ENCODE results near the gene XIRP1.

XIRP1 gene

GRCh38 chr3:39190281-39191025, 1.9 kb downstream of the XIRP1 start:
- H3K27ac ChIP-seq (ENCODE audit: low read depth, low read length) = no peak overlapping the region
- H3K4me1 ChIP-seq (ENCODE audit: control insufficient read depth, low read length) = peaks cover 3% of the 10 kb centered on the region
- H3K79me2 ChIP-seq (ENCODE audit: control insufficient read depth, low read length) = no peaks in the 10 kb centered on the region
- TF ChIP-seq CTCF (IDR thresholded peaks at IDR 0.05; ENCODE audit: low read depth, low read length, poor library complexity, severe bottlenecking) (no peak), EZH2phosphoT487 (IDR thresholded peaks at IDR 0.05; ENCODE audit: borderline replicate concordance, low read length) (no peak)
- no peaks in the 10 kb centered on the region for H3F3A ChIP-seq (ENCODE audit: control insufficient read depth, insufficient read depth)
- H3K36me3 ChIP-seq (ENCODE audit: control insufficient read depth, low read length) = no peaks in the 10 kb centered on the region
- no peak overlapping the region for H3K4me2 ChIP-seq (ENCODE audit: low read length)
- no peaks in the 10 kb centered on the region for H3K27me3 ChIP-seq (ENCODE audit: control insufficient read depth, low read length)
- no peaks in the 10 kb centered on the region for H4K20me1 ChIP-seq (ENCODE audit: control insufficient read depth, insufficient read depth, low read depth, low read length)
- no peaks in the 10 kb centered on the region for H3K9me2 ChIP-seq (replicated peaks; ENCODE audit: control insufficient read depth, low read length)
- H3K9me3 ChIP-seq (ENCODE audit: control insufficient read depth, insufficient read depth, low read length) = no peaks in the 10 kb centered on the region
- no peak overlapping the region for H3K4me3 ChIP-seq (ENCODE audit: low read length)

DNA sequence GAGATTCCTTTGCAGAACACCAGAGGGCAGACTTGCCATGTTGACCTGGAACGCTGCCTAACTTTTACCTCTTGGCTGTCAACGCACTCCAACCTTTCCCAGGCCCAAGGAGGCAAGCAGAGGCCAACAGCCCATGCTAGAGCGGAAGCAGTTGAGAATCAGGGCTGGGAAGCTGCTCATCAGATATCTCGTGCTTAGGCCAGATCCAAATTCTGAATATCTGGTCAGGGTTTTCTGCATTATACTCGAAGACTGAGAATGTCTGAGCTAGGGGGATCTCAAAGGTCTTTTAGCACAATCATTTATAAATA, 2.5 kb downstream of the XIRP1 start:
- no peaks in the 10 kb centered on the region for H3K79me2 ChIP-seq (ENCODE audit: control insufficient read depth, low read length)
- H3K4me3 ChIP-seq (ENCODE audit: low read length) = no peak overlapping the region
- no peaks in the 10 kb centered on the region for H3K9me2 ChIP-seq (replicated peaks; ENCODE audit: control insufficient read depth, low read length)
- TF ChIP-seq EZH2phosphoT487 (IDR thresholded peaks at IDR 0.05; ENCODE audit: borderline replicate concordance, low read length) (no peak), CTCF (IDR thresholded peaks at IDR 0.05; ENCODE audit: low read depth, low read length, poor library complexity, severe bottlenecking) (peak; percentile 81)
- no peaks in the 10 kb centered on the region for H4K20me1 ChIP-seq (ENCODE audit: control insufficient read depth, insufficient read depth, low read depth, low read length)
- no peaks in the 10 kb centered on the region for H3K9me3 ChIP-seq (ENCODE audit: control insufficient read depth, insufficient read depth, low read length)
- H3K36me3 ChIP-seq (ENCODE audit: control insufficient read depth, low read length) = no peaks in the 10 kb centered on the region
- no peak overlapping the region for H3K27ac ChIP-seq (ENCODE audit: low read depth, low read length)
- H3K4me2 ChIP-seq (ENCODE audit: low read length) = no peak overlapping the region
- peaks cover 3% of the 10 kb centered on the region for H3K4me1 ChIP-seq (ENCODE audit: control insufficient read depth, low read length)
- no peaks in the 10 kb centered on the region for H3F3A ChIP-seq (ENCODE audit: control insufficient read depth, insufficient read depth)
- H3K27me3 ChIP-seq (ENCODE audit: control insufficient read depth, low read length) = no peaks in the 10 kb centered on the region

DNA sequence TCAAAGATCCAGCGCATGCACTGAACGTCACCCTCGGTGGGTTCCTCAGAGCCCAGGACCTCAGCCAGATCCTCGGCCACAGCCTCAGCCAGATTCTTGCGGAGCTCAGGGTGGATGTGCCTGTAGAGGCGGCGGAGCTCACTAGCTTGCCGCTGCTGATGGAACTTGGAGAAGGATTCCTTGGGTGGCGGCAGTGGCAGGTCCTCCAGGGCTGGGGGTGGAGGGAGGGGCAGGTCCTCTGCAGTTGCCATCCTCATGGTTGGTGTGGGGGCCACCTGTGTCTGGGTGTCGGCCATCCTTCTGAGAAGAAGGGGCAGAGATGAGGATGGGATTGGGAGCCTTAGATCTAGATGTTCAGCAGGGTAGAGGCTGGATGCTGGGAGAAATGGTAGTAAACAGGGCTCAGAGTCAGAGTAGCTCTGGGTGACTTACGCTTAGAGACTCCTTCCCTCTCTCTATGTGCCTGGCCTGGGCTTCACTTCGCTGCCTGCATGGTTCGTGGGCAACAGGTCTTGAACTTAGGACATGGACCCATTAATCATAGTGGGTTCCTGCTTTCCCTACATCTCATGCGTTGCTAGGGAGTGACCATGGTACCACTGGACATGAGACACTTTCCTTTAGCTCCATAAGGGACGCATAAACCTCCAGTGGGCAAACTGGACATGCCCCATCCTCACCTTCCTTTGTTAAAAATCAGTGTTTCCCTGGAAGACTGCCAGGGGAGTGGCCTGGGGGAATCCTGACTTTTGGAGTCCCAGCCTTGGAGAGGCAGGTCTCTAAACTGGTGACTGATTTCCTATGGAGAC, 3.0 kb downstream of the XIRP1 start:
- no peak overlapping the region for H3K4me2 ChIP-seq (ENCODE audit: low read length)
- H3K27ac ChIP-seq (ENCODE audit: low read depth, low read length) = no peak overlapping the region
- H3F3A ChIP-seq (ENCODE audit: control insufficient read depth, insufficient read depth) = no peaks in the 10 kb centered on the region
- H3K4me3 ChIP-seq (ENCODE audit: low read length) = no peak overlapping the region
- H3K36me3 ChIP-seq (ENCODE audit: control insufficient read depth, low read length) = no peaks in the 10 kb centered on the region
- H3K9me3 ChIP-seq (ENCODE audit: control insufficient read depth, insufficient read depth, low read length) = no peaks in the 10 kb centered on the region
- H3K79me2 ChIP-seq (ENCODE audit: control insufficient read depth, low read length) = no peaks in the 10 kb centered on the region
- no peaks in the 10 kb centered on the region for H4K20me1 ChIP-seq (ENCODE audit: control insufficient read depth, insufficient read depth, low read depth, low read length)
- no peak for TF ChIP-seq CTCF (IDR thresholded peaks at IDR 0.05; ENCODE audit: low read depth, low read length, poor library complexity, severe bottlenecking)
- TF ChIP-seq EZH2phosphoT487 (IDR thresholded peaks at IDR 0.05; ENCODE audit: borderline replicate concordance, low read length) = no peak
- no peaks in the 10 kb centered on the region for H3K27me3 ChIP-seq (ENCODE audit: control insufficient read depth, low read length)
- H3K9me2 ChIP-seq (replicated peaks; ENCODE audit: control insufficient read depth, low read length) = no peaks in the 10 kb centered on the region
- H3K4me1 ChIP-seq (ENCODE audit: control insufficient read depth, low read length) = peaks cover 3% of the 10 kb centered on the region

All from DOHH2 (cell line).